Testis (tissue), 3 donors: ENCODE measurements around the gene TMEM11. TPM values are rescaled to one million over a fixed set of nuclear protein-coding genes. Genes with fewer than 3 reads are reported as not detected.

Experiments used
- DNase-seq: peaks from one replicate; pipeline ENCODE4 v3.0.0-alpha.2; 2019
- H3K27ac ChIP-seq, 2 donors: fragments of 200-600 bp; sonication (generic); one replicate each; pipeline ENCODE4 v1.5.1; 2019
- H3K27me3 ChIP-seq: fragments of 200-600 bp; sonication (generic); one replicate; pipeline ENCODE4 v1.5.1; 2019
- H3K36me3 ChIP-seq: fragments of 200-600 bp; sonication (generic); one replicate; pipeline ENCODE4 v1.5.1; 2017; ENCODE audit warnings: low read depth; ENCODE audit errors: missing control alignments
- H3K4me1 ChIP-seq: fragments of 200-600 bp; sonication (generic); one replicate; pipeline ENCODE4 v1.5.1; 2019
- H3K4me3 ChIP-seq, 2 donors: fragments of 200-600 bp; sonication (generic); one replicate each; pipeline ENCODE4 v1.5.1; 2017 to 2019
- H3K9me3 ChIP-seq: fragments of 200-600 bp; sonication (generic); one replicate; pipeline ENCODE4 v1.5.1; 2017
- CTCF ChIP-seq, 3 experiments: fragments of 450-650 bp in 2 of 3; fragments of 200-600 bp in 1 of 3; sonication (generic) in 1 of 3; IDR thresholded peaks; one replicate each; pipeline ENCODE4 v1.5.1; 2016 to 2019; ENCODE audit warnings: antibody characterized with exemption in 3 of 3, mild to moderate bottlenecking in 2 of 3, moderate library complexity in 1 of 3
- POLR2A ChIP-seq: fragments of 450-650 bp; IDR thresholded peaks from one replicate; pipeline ENCODE4 v1.6.1; 2017; ENCODE audit warnings: antibody characterized with exemption, mild to moderate bottlenecking, moderate library complexity
- WGBS, 2 donors: methylation state at CpG; one replicate each; pipeline ENCODE4 v1.1.5; 2018; 5-methylcytosine and 5-hydroxymethylcytosine counted together
- intact Hi-C: fragments of 100-400 bp; cut with DNase I; formaldehyde crosslinking; loops from one replicate; pipeline ENCODE4 v1.15.1; 2023; ENCODE audit warnings: low total_unique reads
- polyA plus RNA-seq: library from polyadenylated mRNA; stranded (reverse); fragments of 350-450 nt; fragmentation: Illumina TruSeq; extraction: RNeasy Lipid Tissue Mini Kit (QIAGEN cat#74804); gene quantifications from one replicate; pipeline ENCODE4 v1.2.3, GENCODE V29; 2014; ENCODE audit warnings: low read depth, low replicate concordance; ENCODE audit not compliant: insufficient read depth
- total RNA-seq, 2 donors: library from RNA; depleted of rRNA; stranded (reverse); fragments of >200 nt; gene quantifications; one replicate each; pipeline ENCODE4 v1.2.3, GENCODE V29; 2016

Gene TMEM11
- total and polyA plus RNA-seq, 3 donors from 2014 or later: 38.9 to 55.2 (median 53.4) TPM

GRCh38 chr17:21209511-21210175, 4.3 kb downstream of the TMEM11 start:
- WGBS, 2 donors: 66 to 84% methylated on average over 17 of the region's 17 CpGs
- Histone ChIP-seq H3K4me1 (peaks cover 50% of the 10 kb centered on the region), H3K4me3 (no peak overlapping the region), H3K27me3 (no peaks in the 10 kb centered on the region), H3K27ac (peak overlapping the region; percentile 29 to 37), H3K9me3 (no peaks in the 10 kb centered on the region), H3K36me3 (no peaks in the 10 kb centered on the region)
- TF ChIP-seq POLR2A: no peak
- TF ChIP-seq CTCF (IDR thresholded peaks at IDR 0.05): no peak
- intact Hi-C loops: no loop called here
- no peak for DNase-seq

- Histone ChIP-seq H3K4me3 (no peak overlapping the region), H3K27ac (peak overlapping the region; percentile 33 to 37), H3K9me3 (no peaks in the 10 kb centered on the region), H3K36me3 (no peaks in the 10 kb centered on the region), H3K4me1 (peaks cover 50% of the 10 kb centered on the region), H3K27me3 (no peaks in the 10 kb centered on the region)
- WGBS, 2 donors: 68 to 76% methylated on average over 7 of the region's 7 CpGs
- DNase-seq: no peak
- TF ChIP-seq CTCF (IDR thresholded peaks at IDR 0.05) (no peak), POLR2A (no peak)
- intact Hi-C loops: no loop called here
These were observed 5.6 kb downstream of the TMEM11 start for GRCh38 chr17:21208352-21208751.

- intact Hi-C loops: no loop called here
- H3K4me1 ChIP-seq: peaks cover 31% of the 10 kb centered on the region
- no peaks in the 10 kb centered on the region for H3K36me3 ChIP-seq
- H3K27ac ChIP-seq: no peak overlapping the region
- 83 to 84% methylated on average over 5 to 9 of the region's 9 CpGs for WGBS, 2 donors
- no peaks in the 10 kb centered on the region for H3K9me3 ChIP-seq
- H3K27me3 ChIP-seq: no peaks in the 10 kb centered on the region
- H3K4me3 ChIP-seq: no peak overlapping the region
- no peak for DNase-seq
- TF ChIP-seq POLR2A (no peak), CTCF (IDR thresholded peaks at IDR 0.05) (no peak)
These were observed 9.0 kb downstream of the TMEM11 start for GRCh38 chr17:21204935-21205334.

GRCh38 chr17:21202512-21202911, 11.4 kb downstream of the TMEM11 start:
- Histone ChIP-seq H3K27ac (no peak overlapping the region), H3K4me1 (peaks cover 19% of the 10 kb centered on the region), H3K36me3 (no peaks in the 10 kb centered on the region), H3K27me3 (no peaks in the 10 kb centered on the region), H3K4me3 (no peak overlapping the region), H3K9me3 (no peaks in the 10 kb centered on the region)
- intact Hi-C loops: no loop called here
- WGBS, 2 donors: 83 to 96% methylated on average over 1 to 12 of the region's 12 CpGs
- no peak for TF ChIP-seq CTCF (IDR thresholded peaks at IDR 0.05)
- TF ChIP-seq POLR2A: no peak
- no peak for DNase-seq

- H3K27me3 ChIP-seq: no peaks in the 10 kb centered on the region
- no peak overlapping the region for H3K4me3 ChIP-seq
- 92 to 98% methylated on average over 11 of the region's 11 CpGs for WGBS, 2 donors
- peaks cover 19% of the 10 kb centered on the region for H3K4me1 ChIP-seq
- TF ChIP-seq CTCF (IDR thresholded peaks at IDR 0.05) (no peak), POLR2A (no peak)
- intact Hi-C loops: no loop called here
- no peak overlapping the region for H3K27ac ChIP-seq
- no peaks in the 10 kb centered on the region for H3K36me3 ChIP-seq
- no peaks in the 10 kb centered on the region for H3K9me3 ChIP-seq
- no peak for DNase-seq
These were observed 12.1 kb downstream of the TMEM11 start for GRCh38 chr17:21201874-21202273.
